Smooth muscle cell (in vitro differentiated cells): Measurements from ENCODE around the gene TYR. TPM values are rescaled to one million over a fixed set of nuclear protein-coding genes. Genes with fewer than 3 reads are reported as not detected.

ENCODE experiments used
- DNase-seq: peaks from one replicate; lab custom pipeline; 2025; ENCODE audit not compliant: unreplicated experiment; lab: John Stamatoyannopoulos, UW
- H2AFZ ChIP-seq: fragments of 200-600 bp; sonication (generic); 2 replicates; pipeline ENCODE4 v1.6.0; 2016; ENCODE audit warnings: antibody characterized with exemption, low read depth, mild to moderate bottlenecking
- H3F3A ChIP-seq: fragments of 200-600 bp; sonication (generic); 2 replicates; pipeline ENCODE4 v1.6.0; 2017; ENCODE audit warnings: antibody characterized with exemption, low read depth
- H3K27ac ChIP-seq: fragments of 200-600 bp; sonication (generic); 2 replicates; pipeline ENCODE4 v1.5.1; 2016; ENCODE audit warnings: low read depth, mild to moderate bottlenecking
- H3K27me3 ChIP-seq: fragments of 200-600 bp; sonication (generic); 2 replicates; pipeline ENCODE4 v1.6.1; 2016; ENCODE audit warnings: low read depth, mild to moderate bottlenecking
- H3K36me3 ChIP-seq: fragments of 200-600 bp; sonication (generic); 2 replicates; pipeline ENCODE4 v1.5.1; 2016; ENCODE audit warnings: low read depth
- H3K4me1 ChIP-seq: fragments of 200-600 bp; sonication (generic); 2 replicates; pipeline ENCODE4 v1.5.1; 2016; ENCODE audit warnings: low read depth
- H3K4me2 ChIP-seq: fragments of 200-600 bp; sonication (generic); 2 replicates; pipeline ENCODE4 v1.6.0; 2016; ENCODE audit warnings: mild to moderate bottlenecking
- H3K4me3 ChIP-seq: fragments of 200-600 bp; sonication (generic); 2 replicates; pipeline ENCODE4 v1.5.1; 2016; ENCODE audit warnings: mild to moderate bottlenecking
- H3K79me2 ChIP-seq: fragments of 200-600 bp; sonication (generic); 2 replicates; pipeline ENCODE4 v1.6.0; 2016; ENCODE audit warnings: low read depth, mild to moderate bottlenecking
- H3K9ac ChIP-seq: fragments of 200-600 bp; sonication (generic); 2 replicates; pipeline ENCODE4 v1.6.0; 2016; ENCODE audit warnings: low read depth
- H3K9me3 ChIP-seq: fragments of 200-600 bp; sonication (generic); replicated peaks from 2 replicates; pipeline ENCODE4 v1.5.1; 2016; ENCODE audit warnings: low read depth
- H4K20me1 ChIP-seq: fragments of 200-600 bp; sonication (generic); 2 replicates; pipeline ENCODE4 v1.6.0; 2016; ENCODE audit warnings: low read depth
- CTCF ChIP-seq: fragments of 200-600 bp; sonication (generic); IDR thresholded peaks from 2 replicates; pipeline ENCODE4 v1.5.1; 2017; ENCODE audit warnings: borderline replicate concordance, mild to moderate bottlenecking, antibody characterized with exemption; ENCODE audit not compliant: insufficient read depth, poor library complexity, severe bottlenecking
- WGBS: methylation state at CpG from one replicate; pipeline ENCODE4 v1.1.7; 2016; ENCODE audit warnings: low lambda C conversion rate; 5-methylcytosine and 5-hydroxymethylcytosine counted together
- polyA plus RNA-seq: library from polyadenylated mRNA; unstranded; fragments of >200 nt; fragmentation: Nextera tagmentation; extraction: Ambion mirVana; gene quantifications from 2 replicates; pipeline ENCODE4 v1.2.1, GENCODE V29; 2016
- total RNA-seq: library from RNA; depleted of rRNA; stranded (reverse); fragments of >200 nt; gene quantifications from 2 replicates; pipeline ENCODE4 v1.2.3, GENCODE V29; 2014

The TYR gene
- total and polyA plus RNA-seq, 2 experiments from 2014 or later: not detected

- TF ChIP-seq CTCF: no peak
- no peaks in the 10 kb centered on the region for H3K27me3 ChIP-seq
- H3K27ac ChIP-seq: no peak overlapping the region
- H3F3A ChIP-seq: no peaks in the 10 kb centered on the region
- 80% methylated on average over 2 of the region's 2 CpGs for WGBS
- H2AFZ ChIP-seq: no peak overlapping the region
- H3K79me2 ChIP-seq: no peaks in the 10 kb centered on the region
- no peak overlapping the region for H3K9ac ChIP-seq
- H3K4me1 ChIP-seq: no peaks in the 10 kb centered on the region
- DNase-seq: no peak
- H3K4me2 ChIP-seq: no peak overlapping the region
- no peak overlapping the region for H3K4me3 ChIP-seq
- H3K36me3 ChIP-seq: no peaks in the 10 kb centered on the region
- no peaks in the 10 kb centered on the region for H4K20me1 ChIP-seq
- no peaks in the 10 kb centered on the region for H3K9me3 ChIP-seq
Observed at GRCh38 chr11:89189776-89190175, 12.1 kb downstream of the TYR start.

GRCh38 chr11:89201138-89201537, 23.5 kb downstream of the TYR start:
- Histone ChIP-seq H3K36me3 (no peaks in the 10 kb centered on the region), H3K4me1 (no peaks in the 10 kb centered on the region), H3K4me2 (no peak overlapping the region), H4K20me1 (no peaks in the 10 kb centered on the region), H3K79me2 (no peaks in the 10 kb centered on the region), H3F3A (no peaks in the 10 kb centered on the region), H3K27ac (no peak overlapping the region), H3K9ac (no peak overlapping the region), H3K9me3 (no peaks in the 10 kb centered on the region), H3K27me3 (no peaks in the 10 kb centered on the region), H2AFZ (no peak overlapping the region), H3K4me3 (no peak overlapping the region)
- WGBS: 80% methylated on average over 1 of the region's 1 CpG
- no peak for TF ChIP-seq CTCF
- DNase-seq: no peak

- Histone ChIP-seq H3K9me3 (no peaks in the 10 kb centered on the region), H2AFZ (no peak overlapping the region), H3K9ac (no peak overlapping the region), H3K4me2 (no peak overlapping the region), H3F3A (no peaks in the 10 kb centered on the region), H3K79me2 (no peaks in the 10 kb centered on the region), H3K36me3 (no peaks in the 10 kb centered on the region), H4K20me1 (no peaks in the 10 kb centered on the region), H3K4me3 (no peak overlapping the region), H3K4me1 (no peaks in the 10 kb centered on the region), H3K27me3 (no peaks in the 10 kb centered on the region), H3K27ac (no peak overlapping the region)
- no peak for DNase-seq
- TF ChIP-seq CTCF: no peak
Observed at GRCh38 chr11:89203814-89204213, 26.1 kb downstream of the TYR start.

- H3K27me3 ChIP-seq: no peaks in the 10 kb centered on the region
- no peak for DNase-seq
- no peaks in the 10 kb centered on the region for H3K9me3 ChIP-seq
- TF ChIP-seq CTCF: no peak
- no peaks in the 10 kb centered on the region for H3F3A ChIP-seq
- no peaks in the 10 kb centered on the region for H4K20me1 ChIP-seq
- H3K9ac ChIP-seq: no peak overlapping the region
- no peaks in the 10 kb centered on the region for H3K79me2 ChIP-seq
- H3K27ac ChIP-seq: no peak overlapping the region
- H3K4me1 ChIP-seq: no peaks in the 10 kb centered on the region
- H2AFZ ChIP-seq: no peak overlapping the region
- H3K36me3 ChIP-seq: no peaks in the 10 kb centered on the region
- no peak overlapping the region for H3K4me3 ChIP-seq
- no peak overlapping the region for H3K4me2 ChIP-seq
Observed at GRCh38 chr11:89205378-89205777, 27.7 kb downstream of the TYR start.
